Measurements from ENCODE around the gene OR2G3. TPM values are rescaled to one million over a fixed set of nuclear protein-coding genes. Genes with fewer than 3 reads are reported as not detected.

The OR2G3 gene
- polyA plus RNA-seq (2013, experiment 1 of 2), result not detected
- not detected for polyA plus RNA-seq (2013, experiment 2 of 2)

- no peak within 1 kb of the TSS for H3K23ac ChIP-seq (ENCODE audit: low read depth, low read length, poor library complexity)
- H3K4me3 ChIP-seq (ENCODE audit: low read length in 2 of 2), result peak within 1 kb of the TSS in 1 of 2 donors; percentile 57
- no peak within 1 kb of the TSS for H3K4ac ChIP-seq (ENCODE audit: low read length)
- no peak within 1 kb of the TSS for H3K4me2 ChIP-seq (ENCODE audit: insufficient read depth, low read length, poor library complexity, severe bottlenecking)
- no peak within 1 kb of the TSS for H2BK120ac ChIP-seq (ENCODE audit: low read depth, low read length)
- no CpG with 5 or more reads among the region's 2 CpGs for WGBS, 2 donors (ENCODE audit: extremely low coverage in 2 of 2, insufficient read length in 2 of 2, insufficient replicate concordance in 1 of 2)
- no peaks in the 10 kb centered on the region for H3K36me3 ChIP-seq (replicated peaks in 1 of 2; ENCODE audit: control insufficient read depth in 2 of 2, insufficient read depth in 2 of 2, low read length in 2 of 2)
- no peak within 1 kb of the TSS for H2AFZ ChIP-seq (ENCODE audit: low read length)
- no peak for DNase-seq (ENCODE audit: low spot score)
- no peak within 1 kb of the TSS for H2AK5ac ChIP-seq (ENCODE audit: low read depth, low read length)
- H3K9ac ChIP-seq (ENCODE audit: low read depth, low read length, poor library complexity), result no peak within 1 kb of the TSS
- H3K14ac ChIP-seq (ENCODE audit: low read length), result no peak within 1 kb of the TSS
- no peaks in the 10 kb centered on the region for H3K4me1 ChIP-seq (ENCODE audit: control insufficient read depth in 2 of 2, insufficient read depth in 1 of 2, low read depth in 1 of 2, low read length in 2 of 2)
- H2BK5ac ChIP-seq (ENCODE audit: low read length), result no peak within 1 kb of the TSS
- H4K91ac ChIP-seq (ENCODE audit: low read depth, low read length, poor library complexity), result no peak within 1 kb of the TSS
- H3K9me3 ChIP-seq (replicated peaks in 1 of 2; ENCODE audit: control insufficient read depth in 2 of 2, insufficient read depth in 1 of 2, low read depth in 1 of 2, low read length in 2 of 2), result no peaks in the 10 kb centered on the region
- no peaks in the 10 kb centered on the region for H3K79me1 ChIP-seq (ENCODE audit: low read depth, low read length)
- H4K8ac ChIP-seq (ENCODE audit: low read depth, low read length), result no peak within 1 kb of the TSS
- H3K27ac ChIP-seq (replicated peaks; ENCODE audit: low read length), result no peak within 1 kb of the TSS
- H2BK12ac ChIP-seq (ENCODE audit: low read length), result no peak within 1 kb of the TSS
- no peak within 1 kb of the TSS for H2BK15ac ChIP-seq (ENCODE audit: low read length)
- H3K18ac ChIP-seq (ENCODE audit: low read length), result no peak within 1 kb of the TSS
- H3K27me3 ChIP-seq (ENCODE audit: control insufficient read depth in 3 of 3, insufficient read depth in 3 of 3, low read depth in 1 of 3, low read length in 3 of 3), result no peaks in the 10 kb centered on the region
These were observed at the start of gene OR2G3 for GRCh38 chr1:247605286-247605685. TSS of gene OR2G3 (plus strand) at chr1:247605586. CDS start at chr1:247605586, 0 bp downstream.

DNA sequence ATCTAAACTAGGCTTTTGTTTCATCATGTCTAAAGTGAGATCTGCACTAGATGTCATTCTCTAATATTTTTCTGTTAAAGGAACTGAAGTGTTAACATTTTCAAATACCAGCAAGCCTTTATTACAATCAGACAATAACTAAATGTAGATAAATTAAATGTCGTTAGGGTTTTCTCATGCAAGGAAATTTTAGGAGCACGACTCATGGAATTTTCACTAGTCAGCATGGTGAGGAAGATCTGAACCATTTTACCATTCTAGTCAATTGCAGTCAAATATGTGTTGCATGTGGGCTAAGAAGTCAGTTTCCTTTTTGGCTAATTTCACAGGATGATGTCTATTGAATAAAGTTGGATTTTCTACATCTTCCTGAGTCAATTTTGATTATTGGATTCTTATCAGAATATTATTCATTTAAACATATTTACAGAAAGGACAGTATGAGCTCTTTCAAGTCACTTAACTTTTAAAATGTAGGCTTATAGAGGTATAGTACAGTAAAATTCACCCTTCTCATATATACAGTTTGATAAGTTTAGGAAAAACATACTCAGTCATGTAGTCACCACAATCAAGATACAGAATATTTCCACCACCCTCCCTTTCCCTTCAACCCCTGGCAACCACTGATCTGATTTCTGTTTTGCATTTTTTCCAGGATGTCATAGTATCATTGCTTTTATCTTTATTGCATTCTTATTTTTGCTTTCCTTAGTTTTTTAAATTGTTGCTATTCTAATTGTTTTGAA lies 47.3 kb upstream of the OR2G3 start:
- Histone ChIP-seq H3K4ac (ENCODE audit: low read length) (no peak overlapping the region), H3K79me1 (ENCODE audit: low read depth, low read length) (peaks cover 2% of the 10 kb centered on the region), H3K4me3 (ENCODE audit: low read length in 2 of 2) (no peak overlapping the region), H3K4me2 (ENCODE audit: insufficient read depth, low read length, poor library complexity, severe bottlenecking) (no peak overlapping the region), H3K4me1 (ENCODE audit: control insufficient read depth in 2 of 2, insufficient read depth in 1 of 2, low read depth in 1 of 2, low read length in 2 of 2) (no peaks in the 10 kb centered on the region), H3K23ac (ENCODE audit: low read depth, low read length, poor library complexity) (no peak overlapping the region), H2BK120ac (ENCODE audit: low read depth, low read length) (no peak overlapping the region), H3K14ac (ENCODE audit: low read length) (no peak overlapping the region), H2AK5ac (ENCODE audit: low read depth, low read length) (no peak overlapping the region), H3K9me3 (replicated peaks in 1 of 2; ENCODE audit: control insufficient read depth in 2 of 2, insufficient read depth in 1 of 2, low read depth in 1 of 2, low read length in 2 of 2) (no peaks in the 10 kb centered on the region), H4K8ac (ENCODE audit: low read depth, low read length) (no peak overlapping the region), H3K27ac (replicated peaks; ENCODE audit: low read length) (no peak overlapping the region), H4K91ac (ENCODE audit: low read depth, low read length, poor library complexity) (no peak overlapping the region), H3K18ac (ENCODE audit: low read length) (no peak overlapping the region), H2BK15ac (ENCODE audit: low read length) (no peak overlapping the region), H2AFZ (ENCODE audit: low read length) (no peak overlapping the region), H3K9ac (ENCODE audit: low read depth, low read length, poor library complexity) (no peak overlapping the region), H2BK12ac (ENCODE audit: low read length) (no peak overlapping the region), H3K27me3 (ENCODE audit: control insufficient read depth in 3 of 3, insufficient read depth in 3 of 3, low read depth in 1 of 3, low read length in 3 of 3) (no peaks in the 10 kb centered on the region), H3K36me3 (replicated peaks in 1 of 2; ENCODE audit: control insufficient read depth in 2 of 2, insufficient read depth in 2 of 2, low read length in 2 of 2) (no peaks in the 10 kb centered on the region), H2BK5ac (ENCODE audit: low read length) (no peak overlapping the region)
- WGBS, 2 donors (ENCODE audit: extremely low coverage in 2 of 2, insufficient read length in 2 of 2, insufficient replicate concordance in 1 of 2), result no CpG with 5 or more reads among the region's 2 CpGs
- DNase-seq (ENCODE audit: low spot score), result no peak

GRCh38 chr1:247561711-247562110 lies 43.7 kb upstream of the OR2G3 start:
- Histone ChIP-seq H2AK5ac (ENCODE audit: low read depth, low read length) (no peak overlapping the region), H3K27ac (replicated peaks; ENCODE audit: low read length) (no peak overlapping the region), H3K14ac (ENCODE audit: low read length) (no peak overlapping the region), H3K9me3 (replicated peaks in 1 of 2; ENCODE audit: control insufficient read depth in 2 of 2, insufficient read depth in 1 of 2, low read depth in 1 of 2, low read length in 2 of 2) (no peaks in the 10 kb centered on the region), H2BK5ac (ENCODE audit: low read length) (no peak overlapping the region), H3K36me3 (replicated peaks in 1 of 2; ENCODE audit: control insufficient read depth in 2 of 2, insufficient read depth in 2 of 2, low read length in 2 of 2) (no peaks in the 10 kb centered on the region), H3K4me1 (ENCODE audit: control insufficient read depth in 2 of 2, insufficient read depth in 1 of 2, low read depth in 1 of 2, low read length in 2 of 2) (no peaks in the 10 kb centered on the region), H2AFZ (ENCODE audit: low read length) (no peak overlapping the region), H3K23ac (ENCODE audit: low read depth, low read length, poor library complexity) (no peak overlapping the region), H3K27me3 (ENCODE audit: control insufficient read depth in 3 of 3, insufficient read depth in 3 of 3, low read depth in 1 of 3, low read length in 3 of 3) (no peaks in the 10 kb centered on the region), H2BK15ac (ENCODE audit: low read length) (no peak overlapping the region), H3K4ac (ENCODE audit: low read length) (no peak overlapping the region), H4K8ac (ENCODE audit: low read depth, low read length) (no peak overlapping the region), H4K91ac (ENCODE audit: low read depth, low read length, poor library complexity) (no peak overlapping the region), H3K18ac (ENCODE audit: low read length) (no peak overlapping the region), H3K4me2 (ENCODE audit: insufficient read depth, low read length, poor library complexity, severe bottlenecking) (no peak overlapping the region), H3K79me1 (ENCODE audit: low read depth, low read length) (peaks cover under 1% of the 10 kb centered on the region), H3K9ac (ENCODE audit: low read depth, low read length, poor library complexity) (no peak overlapping the region), H2BK120ac (ENCODE audit: low read depth, low read length) (no peak overlapping the region), H3K4me3 (ENCODE audit: low read length in 2 of 2) (no peak overlapping the region), H2BK12ac (ENCODE audit: low read length) (no peak overlapping the region)
- DNase-seq (ENCODE audit: low spot score), result no peak
- WGBS, 2 donors (ENCODE audit: extremely low coverage in 2 of 2, insufficient read length in 2 of 2, insufficient replicate concordance in 1 of 2), result no CpG with 5 or more reads among the region's 10 CpGs

- Histone ChIP-seq H3K18ac (ENCODE audit: low read length) (no peak overlapping the region), H2AK5ac (ENCODE audit: low read depth, low read length) (no peak overlapping the region), H3K27me3 (ENCODE audit: control insufficient read depth in 3 of 3, insufficient read depth in 3 of 3, low read depth in 1 of 3, low read length in 3 of 3) (no peaks in the 10 kb centered on the region), H2BK12ac (ENCODE audit: low read length) (no peak overlapping the region), H3K23ac (ENCODE audit: low read depth, low read length, poor library complexity) (no peak overlapping the region), H3K36me3 (replicated peaks in 1 of 2; ENCODE audit: control insufficient read depth in 2 of 2, insufficient read depth in 2 of 2, low read length in 2 of 2) (no peaks in the 10 kb centered on the region), H2BK120ac (ENCODE audit: low read depth, low read length) (no peak overlapping the region), H3K14ac (ENCODE audit: low read length) (no peak overlapping the region), H4K8ac (ENCODE audit: low read depth, low read length) (no peak overlapping the region), H2BK15ac (ENCODE audit: low read length) (no peak overlapping the region), H3K79me1 (ENCODE audit: low read depth, low read length) (no peaks in the 10 kb centered on the region), H3K9me3 (replicated peaks in 1 of 2; ENCODE audit: control insufficient read depth in 2 of 2, insufficient read depth in 1 of 2, low read depth in 1 of 2, low read length in 2 of 2) (no peaks in the 10 kb centered on the region), H2AFZ (ENCODE audit: low read length) (no peak overlapping the region), H3K4me1 (ENCODE audit: control insufficient read depth in 2 of 2, insufficient read depth in 1 of 2, low read depth in 1 of 2, low read length in 2 of 2) (no peaks in the 10 kb centered on the region), H3K27ac (replicated peaks; ENCODE audit: low read length) (no peak overlapping the region), H3K9ac (ENCODE audit: low read depth, low read length, poor library complexity) (no peak overlapping the region), H3K4me2 (ENCODE audit: insufficient read depth, low read length, poor library complexity, severe bottlenecking) (no peak overlapping the region), H3K4me3 (ENCODE audit: low read length in 2 of 2) (no peak overlapping the region), H4K91ac (ENCODE audit: low read depth, low read length, poor library complexity) (no peak overlapping the region), H3K4ac (ENCODE audit: low read length) (no peak overlapping the region), H2BK5ac (ENCODE audit: low read length) (no peak overlapping the region)
- no peak for DNase-seq (ENCODE audit: low spot score)
- no CpG with 5 or more reads among the region's 9 CpGs for WGBS, 2 donors (ENCODE audit: extremely low coverage in 2 of 2, insufficient read length in 2 of 2, insufficient replicate concordance in 1 of 2)
These were observed 43.2 kb upstream of the OR2G3 start for GRCh38 chr1:247562198-247562597.
